IMR-90 (cell line): ENCODE data around the gene FAM110C. TPM values are rescaled to one million over a fixed set of nuclear protein-coding genes. Genes with fewer than 3 reads are reported as not detected.
"Not testable (repeated sequence)": the region's sequence is repeated elsewhere in the genome, so short reads cannot be mapped to it uniquely, and the experiment has no call there.

Source experiments
- ATAC-seq: fragments of 200-7000 bp; cut with Tn5 transposase; 2 replicates; pipeline ENCODE4 v1.9.1; 2020; ENCODE audit warnings: low read depth, mild to moderate bottlenecking, moderate library complexity
- BruUV-seq: library from RNA; stranded (reverse); fragments of 400-500 nt; replicated peaks from 2 replicates; lab custom pipeline; 2021; lab: Mats Ljungman, UMichigan
- CTCF ChIA-PET: fragments of 300-600 bp; formaldehyde crosslinking; extraction: SDS; loops from one replicate; lab custom pipeline; 2021; ENCODE audit warnings: antibody characterized with exemption; lab: Yijun Ruan, JAX
- POLR2A ChIA-PET: fragments of 300-600 bp; sonication (Branson Sonifier 250); formaldehyde crosslinking; loops from one replicate; lab custom pipeline; 2022; ENCODE audit warnings: antibody characterized with exemption; ENCODE audit not compliant: unreplicated experiment; lab: Charles Lee
- DNase-seq: peaks from one replicate; pipeline ENCODE4 v3.0.0; 2013
- H2AFZ ChIP-seq: replicated peaks from 2 replicates; pipeline ENCODE3; 2013; ENCODE audit warnings: low read length, mild to moderate bottlenecking; ENCODE audit not compliant: poor library complexity
- H2AK5ac ChIP-seq: 2 replicates; pipeline ENCODE4 v1.6.1; 2013; ENCODE audit warnings: low read depth, low read length, inconsistent platforms
- H2AK9ac ChIP-seq: replicated peaks from 2 replicates; pipeline ENCODE3; 2013; ENCODE audit warnings: mild to moderate bottlenecking, low read depth, low read length, moderate library complexity; ENCODE audit not compliant: poor library complexity
- H2BK120ac ChIP-seq: 2 replicates; pipeline ENCODE4 v1.6.1; 2013; ENCODE audit warnings: low read depth, low read length, inconsistent platforms
- H2BK15ac ChIP-seq: 3 replicates; pipeline ENCODE4 v1.6.1; 2013; ENCODE audit warnings: low read depth, low read length, inconsistent platforms
- H2BK20ac ChIP-seq: 2 replicates; pipeline ENCODE4 v1.6.1; 2013; ENCODE audit warnings: low read depth, mild to moderate bottlenecking, inconsistent platforms, low read length, moderate library complexity
- H2BK5ac ChIP-seq: 2 replicates; pipeline ENCODE4 v1.6.1; 2013; ENCODE audit warnings: mild to moderate bottlenecking, low read depth, low read length, inconsistent platforms; ENCODE audit not compliant: poor library complexity, severe bottlenecking
- H3K14ac ChIP-seq: replicated peaks from 2 replicates; pipeline ENCODE4 v1.6.1; 2013; ENCODE audit warnings: low read depth, low read length, inconsistent platforms
- H3K18ac ChIP-seq: 2 replicates; pipeline ENCODE4 v1.6.1; 2013; ENCODE audit warnings: low read depth, low read length, control low read depth
- H3K23ac ChIP-seq: 2 replicates; pipeline ENCODE4 v1.6.1; 2013; ENCODE audit warnings: low read depth, low read length, inconsistent platforms
- H3K27ac ChIP-seq: 2 replicates; pipeline ENCODE4 v1.5.1; 2013; ENCODE audit warnings: mild to moderate bottlenecking, control low read depth, low read length; ENCODE audit not compliant: insufficient read depth
- H3K27me3 ChIP-seq: 2 replicates; pipeline ENCODE4 v1.6.1; 2013; ENCODE audit warnings: low read length; ENCODE audit not compliant: control insufficient read depth, insufficient read depth
- H3K36me3 ChIP-seq: 2 replicates; pipeline ENCODE4 v1.6.1; 2013; ENCODE audit warnings: low read length, mixed read lengths; ENCODE audit not compliant: control insufficient read depth, insufficient read depth
- H3K4ac ChIP-seq: 2 replicates; pipeline ENCODE4 v1.6.1; 2013; ENCODE audit warnings: low read depth, low read length, inconsistent platforms
- H3K4me1 ChIP-seq: 2 replicates; pipeline ENCODE4 v1.6.1; 2013; ENCODE audit warnings: low read length, mixed read lengths; ENCODE audit not compliant: control insufficient read depth, insufficient read depth
- H3K4me2 ChIP-seq: 2 replicates; pipeline ENCODE4 v1.6.1; 2013; ENCODE audit warnings: low read depth, mild to moderate bottlenecking, control low read depth, low read length, moderate library complexity
- H3K4me3 ChIP-seq: 2 replicates; pipeline ENCODE4 v1.5.1; 2013; ENCODE audit warnings: low read depth, mild to moderate bottlenecking, control low read depth, low read length, moderate library complexity; ENCODE audit not compliant: insufficient read depth
- H3K56ac ChIP-seq: 2 replicates; pipeline ENCODE4 v1.6.1; 2013; ENCODE audit warnings: low read length, inconsistent platforms; ENCODE audit not compliant: insufficient read depth; ENCODE audit errors: extremely low read depth
- H3K79me1 ChIP-seq, 2 experiments: 2 replicates each; pipeline ENCODE4 v1.6.1; 2013; ENCODE audit warnings: low read length in 2 of 2, inconsistent platforms in 1 of 2, low read depth in 1 of 2
- H3K9ac ChIP-seq: 2 replicates; pipeline ENCODE4 v1.6.1; 2013; ENCODE audit warnings: low read depth, low read length, control low read depth
- H3K9me1 ChIP-seq: 2 replicates; pipeline ENCODE4 v1.6.1; 2013; ENCODE audit warnings: low read length, inconsistent platforms; ENCODE audit not compliant: insufficient read depth
- H3K9me3 ChIP-seq: 2 replicates; pipeline ENCODE4 v1.6.1; 2013; ENCODE audit warnings: low read length; ENCODE audit not compliant: control insufficient read depth, insufficient read depth
- H4K20me1 ChIP-seq: 2 replicates; pipeline ENCODE4 v1.6.1; 2013; ENCODE audit warnings: low read length, inconsistent platforms; ENCODE audit not compliant: insufficient read depth
- H4K5ac ChIP-seq: 2 replicates; pipeline ENCODE4 v1.6.1; 2013; ENCODE audit warnings: mild to moderate bottlenecking, low read depth, low read length, control low read depth
- H4K8ac ChIP-seq, 2 experiments: 2 replicates each; pipeline ENCODE4 v1.6.1; 2013; ENCODE audit warnings: low read depth in 2 of 2, low read length in 2 of 2, control low read depth in 1 of 2, inconsistent platforms in 1 of 2
- H4K91ac ChIP-seq: 2 replicates; pipeline ENCODE4 v1.6.1; 2013; ENCODE audit warnings: low read depth, low read length, inconsistent platforms; ENCODE audit not compliant: insufficient read depth
- WGBS, 2 experiments: methylation state at CpG; one replicate each; pipeline versions ENCODE4 v1.1.5 to v1.1.7; 2013; ENCODE audit warnings: missing lambda C conversion rate in 2 of 2; ENCODE audit not compliant: insufficient read length in 1 of 2; ENCODE audit errors: extremely low coverage in 2 of 2; 5-methylcytosine and 5-hydroxymethylcytosine counted together
- dilution Hi-C: fragments of 300-500 bp; cut with HindIII; formaldehyde crosslinking; loops from one replicate; pipeline ENCODE4 v1.14.3; 2018; ENCODE audit warnings: low sequenced_read_pairs; ENCODE audit not compliant: unreplicated experiment
- in situ Hi-C: fragments of 300-500 bp; cut with MboI; formaldehyde crosslinking; loops from 3 replicates; pipeline ENCODE4 v1.14.3; 2019; ENCODE audit warnings: low sequenced_read_pairs, inconsistent platforms, mixed read lengths
- intact Hi-C: fragments of 100-400 bp; cut with micrococcal nuclease; formaldehyde crosslinking; loops from 2 replicates; pipeline ENCODE4 v1.10.0; 2022
- polyA plus RNA-seq, 3 experiments: library from polyadenylated mRNA; depleted of rRNA; stranded (reverse); fragments of >200 nt; gene quantifications; 2 replicates each; pipeline ENCODE4 v1.2.3, GENCODE V29; 2012; ENCODE audit warnings: low replicate concordance in 1 of 3
- total RNA-seq: library from RNA; depleted of rRNA; stranded (reverse); fragments of >200 nt; gene quantifications from 2 replicates; pipeline ENCODE4 v1.2.3, GENCODE V29; 2012

Gene FAM110C
- total and polyA plus RNA-seq, 2 of the 4 experiments (the other 2 are of a cell fraction) = not detected

DNA sequence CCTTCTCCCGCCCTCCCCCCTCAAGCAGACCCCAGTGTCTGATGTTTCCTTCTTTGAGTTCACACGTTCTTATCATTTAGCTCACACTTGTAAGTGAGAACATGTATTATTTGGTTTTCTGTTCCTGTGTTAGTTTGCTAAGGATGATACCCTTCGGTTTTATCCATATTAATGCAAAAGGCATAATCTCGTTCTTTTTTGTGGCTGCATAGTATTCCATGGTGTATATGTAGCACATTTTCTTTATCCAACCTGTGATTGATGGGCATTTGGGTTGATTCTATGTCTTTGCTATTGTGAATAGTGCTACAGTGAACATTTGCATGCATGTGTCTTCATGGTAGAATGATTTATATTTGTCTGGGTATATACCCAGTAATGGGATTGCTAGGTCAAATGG is 24.1 kb downstream of the FAM110C start:
- H3K9me3 ChIP-seq, H2BK5ac ChIP-seq, H3K4me3 ChIP-seq, BruUV-seq, in situ Hi-C loops, H2BK20ac ChIP-seq, H2BK15ac ChIP-seq, H4K91ac ChIP-seq, H3K4me1 ChIP-seq, H4K5ac ChIP-seq, H3K79me1 ChIP-seq, ATAC-seq, H2AK5ac ChIP-seq, H3K23ac ChIP-seq, dilution Hi-C loops, H3K18ac ChIP-seq, H2BK120ac ChIP-seq, H2AK9ac ChIP-seq, H3K27ac ChIP-seq, H3K4ac ChIP-seq, H3K14ac ChIP-seq, H2AFZ ChIP-seq, DNase-seq, POLR2A ChIA-PET, H3K9me1 ChIP-seq, H3K36me3 ChIP-seq, intact Hi-C loops, H4K20me1 ChIP-seq, H4K8ac ChIP-seq, H3K56ac ChIP-seq, H3K9ac ChIP-seq, H3K27me3 ChIP-seq, H3K4me2 ChIP-seq: not testable (repeated sequence)
- CTCF ChIA-PET = interaction anchor here (0.6 kb wide), 2 partner anchors 11 to 239 kb away, joined by 3 to 5 read pairs; no protein-coding TSS in a partner anchor
- WGBS, 2 experiments = no CpG with 5 or more reads among the region's 4 CpGs

DNA sequence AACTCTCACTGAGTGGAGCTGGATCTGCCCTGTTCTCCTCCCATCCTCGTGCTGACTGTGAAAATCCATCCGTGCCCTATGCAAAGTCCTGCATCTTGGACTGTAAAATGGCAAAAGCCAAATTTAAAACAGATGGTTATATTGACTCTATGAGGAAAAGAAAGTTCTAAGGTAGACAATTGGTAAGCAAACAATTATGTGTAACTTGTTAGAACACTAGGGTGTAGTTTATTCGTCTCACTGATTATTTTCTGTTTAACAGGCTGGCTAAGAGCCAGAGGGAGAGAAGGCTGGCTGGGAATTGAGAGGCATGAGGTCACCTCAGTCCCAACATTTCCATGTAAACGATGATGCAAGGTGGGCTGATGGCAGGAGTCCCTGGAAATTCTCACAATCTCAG is 26.0 kb downstream of the FAM110C start:
- H3K18ac ChIP-seq, BruUV-seq: not testable (repeated sequence)

More for the DNA sequence above, 26.0 kb downstream of the FAM110C start:
- ATAC-seq, H3K9ac ChIP-seq, DNase-seq, intact Hi-C loops, H2BK20ac ChIP-seq, H3K56ac ChIP-seq, H3K79me1 ChIP-seq, H3K23ac ChIP-seq, H3K9me1 ChIP-seq, dilution Hi-C loops, H2AK9ac ChIP-seq, H2BK5ac ChIP-seq, H2BK120ac ChIP-seq, H4K91ac ChIP-seq, H3K4ac ChIP-seq, H4K8ac ChIP-seq, H3K4me1 ChIP-seq, CTCF ChIA-PET, H3K27ac ChIP-seq, H3K36me3 ChIP-seq, in situ Hi-C loops, H3K14ac ChIP-seq, POLR2A ChIA-PET, H3K4me3 ChIP-seq, H2AFZ ChIP-seq, H3K27me3 ChIP-seq, H4K20me1 ChIP-seq, H2AK5ac ChIP-seq, H4K5ac ChIP-seq, H3K9me3 ChIP-seq, H2BK15ac ChIP-seq, H3K4me2 ChIP-seq: not testable (repeated sequence)
- WGBS, 2 experiments = no CpG with 5 or more reads among the region's 4 CpGs
